ENCODE results near the gene EZH2. TPM values are rescaled to one million over a fixed set of nuclear protein-coding genes. Genes with fewer than 3 reads are reported as not detected.

EZH2 gene
- polyA plus RNA-seq, 1 of the 3 experiments (the other 2 are of a cell fraction) = 30.6 TPM

DNA sequence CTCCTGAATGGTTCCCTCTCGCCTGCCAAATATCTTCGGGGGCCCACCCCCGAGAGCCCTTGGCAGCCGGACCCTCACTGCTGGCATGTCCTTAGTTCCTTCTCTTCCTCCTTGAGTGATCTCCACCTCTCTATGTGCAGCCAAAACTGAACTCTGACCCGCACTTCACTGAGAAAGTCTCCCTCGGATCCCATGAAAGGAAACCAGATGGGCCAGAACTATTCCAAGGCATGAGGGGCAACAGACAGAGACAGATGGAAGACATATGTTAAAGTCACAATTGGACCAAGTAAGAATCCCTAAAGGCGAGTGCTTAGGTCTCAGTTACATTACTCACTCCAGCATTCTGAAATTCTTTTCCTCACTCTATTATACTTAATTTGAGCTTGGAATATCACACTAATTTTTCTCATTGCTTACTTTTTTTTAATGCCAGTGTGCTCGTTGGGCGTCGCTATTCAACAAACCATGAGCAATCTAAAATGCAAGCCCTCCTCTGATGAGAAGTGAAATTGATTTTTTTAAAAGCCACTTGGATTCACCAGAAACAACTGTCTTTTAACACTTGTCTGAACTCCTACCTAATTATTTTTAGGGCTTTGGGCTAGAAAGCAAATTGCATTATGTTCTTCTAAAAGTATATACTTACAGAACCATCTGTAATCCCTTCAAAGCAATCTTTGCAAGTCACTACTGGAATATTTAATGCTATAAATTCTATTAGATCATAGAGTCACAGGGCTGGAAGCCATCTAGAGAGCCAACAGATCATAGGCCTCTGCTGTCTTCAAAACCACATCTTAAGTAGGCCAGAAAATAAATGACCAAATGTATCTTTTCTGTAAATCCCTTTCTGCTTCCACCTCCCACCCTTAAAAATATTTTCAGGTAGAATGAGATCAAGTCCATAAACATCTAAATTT is 43.3 kb upstream of the EZH2 start:
- Histone ChIP-seq H3K9me3 (no peaks in the 10 kb centered on the region), H3K4me1 (ENCODE audit: control insufficient read depth in 1 of 2, insufficient read depth in 2 of 2, low read depth in 1 of 2, low read length in 1 of 2) (no peaks in the 10 kb centered on the region; a peak in 1 of 4 replicates), H2AFZ (ENCODE audit: low read depth) (no peak overlapping the region), H3K4me3 (ENCODE audit: low read depth in 2 of 2, low read length in 1 of 2) (no peak overlapping the region), H3F3A (replicated peaks; ENCODE audit: insufficient read depth) (no peaks in the 10 kb centered on the region), H3K9ac (no peak overlapping the region), H3K9me2 (no peaks in the 10 kb centered on the region), H3K79me2 (ENCODE audit: insufficient read depth) (no peaks in the 10 kb centered on the region), H3K27ac (ENCODE audit: low read depth in 2 of 2, low read length in 1 of 2) (no peak overlapping the region), H3K27me3 (ENCODE audit: insufficient read depth) (no peaks in the 10 kb centered on the region), H4K20me1 (ENCODE audit: insufficient read depth) (no peaks in the 10 kb centered on the region), H3K4me2 (no peak overlapping the region), H3K36me3 (replicated peaks in 1 of 2; ENCODE audit: control insufficient read depth in 1 of 2, insufficient read depth in 2 of 2, low read length in 1 of 2) (no peaks in the 10 kb centered on the region)
- no peak for DNase-seq
- POLR2A ChIA-PET = no interaction called here
- TF ChIP-seq TEAD4 (IDR thresholded peaks at IDR 0.05; ENCODE audit: borderline replicate concordance, insufficient read depth) = no peak
- TF ChIP-seq RXRA (IDR thresholded peaks at IDR 0.05; ENCODE audit: borderline replicate concordance, low read depth) = no peak
- no peak for TF ChIP-seq MXI1 (IDR thresholded peaks at IDR 0.05; ENCODE audit: low read depth, low read length)
- no peak for TF ChIP-seq FOSL2 (IDR thresholded peaks at IDR 0.05; ENCODE audit: borderline replicate concordance, low read depth)
- no peak for TF ChIP-seq JUND (IDR thresholded peaks at IDR 0.05)
- TF ChIP-seq NRF1 (IDR thresholded peaks at IDR 0.05; ENCODE audit: low read depth, low read length) = no peak
- 90% methylated on average over 10 of the region's 10 CpGs for WGBS (ENCODE audit: low lambda C conversion rate)
- CTCF ChIA-PET = no interaction called here

DNA sequence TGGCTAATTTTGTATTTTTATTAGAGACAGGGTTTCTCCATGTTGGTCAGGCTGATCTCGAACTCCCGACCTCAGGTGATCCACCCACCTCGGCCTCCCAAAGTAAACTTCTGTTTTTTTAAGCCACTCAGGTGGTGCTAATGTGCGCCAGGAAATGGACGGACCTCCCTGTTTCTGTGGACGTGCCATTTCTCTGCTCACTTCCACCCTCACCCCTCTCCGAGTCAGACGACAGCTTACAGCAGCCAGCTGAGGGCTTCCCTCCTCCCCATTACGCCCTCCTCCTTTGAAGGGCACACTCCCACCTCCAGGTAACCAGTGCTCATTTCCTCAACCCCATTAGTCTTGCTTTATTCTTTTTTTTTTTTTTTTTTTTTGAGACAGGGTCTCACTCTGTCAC is 41.7 kb upstream of the EZH2 start:
- WGBS (ENCODE audit: low lambda C conversion rate) = 93% methylated on average over 9 of the region's 9 CpGs
- Histone ChIP-seq H3K4me2 (no peak overlapping the region), H3K9me2 (no peaks in the 10 kb centered on the region), H3K27ac (ENCODE audit: low read depth in 2 of 2, low read length in 1 of 2) (no peak overlapping the region), H3F3A (replicated peaks; ENCODE audit: insufficient read depth) (no peaks in the 10 kb centered on the region), H3K9ac (no peak overlapping the region), H3K36me3 (replicated peaks in 1 of 2; ENCODE audit: control insufficient read depth in 1 of 2, insufficient read depth in 2 of 2, low read length in 1 of 2) (no peaks in the 10 kb centered on the region), H3K79me2 (ENCODE audit: insufficient read depth) (no peaks in the 10 kb centered on the region), H3K27me3 (ENCODE audit: insufficient read depth) (no peaks in the 10 kb centered on the region), H3K4me3 (ENCODE audit: low read depth in 2 of 2, low read length in 1 of 2) (no peak overlapping the region), H2AFZ (ENCODE audit: low read depth) (no peak overlapping the region), H3K9me3 (no peaks in the 10 kb centered on the region), H4K20me1 (ENCODE audit: insufficient read depth) (no peaks in the 10 kb centered on the region), H3K4me1 (ENCODE audit: control insufficient read depth in 1 of 2, insufficient read depth in 2 of 2, low read depth in 1 of 2, low read length in 1 of 2) (no peaks in the 10 kb centered on the region; a peak in 1 of 4 replicates)
- ChIA-PET POLR2A (no interaction called here), CTCF (interaction anchor here (0.7 kb wide), 1 partner anchor 41 kb away, joined by 3 read pairs; no protein-coding TSS in a partner anchor)
- no peak for DNase-seq
- TF ChIP-seq, protein P1, sequence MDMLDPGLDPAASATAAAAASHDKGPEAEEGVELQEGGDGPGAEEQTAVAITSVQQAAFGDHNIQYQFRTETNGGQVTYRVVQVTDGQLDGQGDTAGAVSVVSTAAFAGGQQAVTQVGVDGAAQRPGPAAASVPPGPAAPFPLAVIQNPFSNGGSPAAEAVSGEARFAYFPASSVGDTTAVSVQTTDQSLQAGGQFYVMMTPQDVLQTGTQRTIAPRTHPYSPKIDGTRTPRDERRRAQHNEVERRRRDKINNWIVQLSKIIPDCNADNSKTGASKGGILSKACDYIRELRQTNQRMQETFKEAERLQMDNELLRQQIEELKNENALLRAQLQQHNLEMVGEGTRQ (IDR thresholded peaks at IDR 0.05; ENCODE audit: borderline replicate concordance, low read depth, low read length) = no peak
- no peak for TF ChIP-seq MEF2A (IDR thresholded peaks at IDR 0.05; ENCODE audit: borderline replicate concordance, low read depth)
- no peak for TF ChIP-seq TEAD4 (IDR thresholded peaks at IDR 0.05; ENCODE audit: borderline replicate concordance, insufficient read depth)
- no peak for TF ChIP-seq CHD2 (IDR thresholded peaks at IDR 0.05; ENCODE audit: low read length, partially characterized antibody)
- TF ChIP-seq, protein P2, sequence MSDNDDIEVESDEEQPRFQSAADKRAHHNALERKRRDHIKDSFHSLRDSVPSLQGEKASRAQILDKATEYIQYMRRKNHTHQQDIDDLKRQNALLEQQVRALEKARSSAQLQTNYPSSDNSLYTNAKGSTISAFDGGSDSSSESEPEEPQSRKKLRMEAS (IDR thresholded peaks at IDR 0.05; ENCODE audit: low read depth) = no peak
- TF ChIP-seq SIN3A (IDR thresholded peaks at IDR 0.05; ENCODE audit: borderline replicate concordance, low read depth, low read length) = no peak
- no peak for TF ChIP-seq RXRA (IDR thresholded peaks at IDR 0.05; ENCODE audit: borderline replicate concordance, low read depth)
- no peak for TF ChIP-seq RFX5 (IDR thresholded peaks at IDR 0.05; ENCODE audit: low read length)
- TF ChIP-seq RAD21 (IDR thresholded peaks at IDR 0.05; ENCODE audit: low read length) = no peak
- TF ChIP-seq SMC3 (IDR thresholded peaks at IDR 0.05; ENCODE audit: low read depth, low read length) = no peak
- no peak for TF ChIP-seq ELF1 (IDR thresholded peaks at IDR 0.05)

Data from SK-N-SH (cell line).